ENCODE data around the gene B3GNT9.

Gene B3GNT9

GRCh38 chr16:67109407-67110135, 41.2 kb downstream of the B3GNT9 start, which contains the start of gene PHAF1:
Gene PHAF1 (plus strand): TSS chr16:67109941. CDS start chr16:67110176, 235 bp downstream.
- DNase-seq = peak; percentile 98

GRCh38 chr16:67108931-67109406, 41.8 kb downstream of the B3GNT9 start:
- no peak for DNase-seq

GRCh38 chr16:67108489-67108888, 42.3 kb downstream of the B3GNT9 start:
- no peak for DNase-seq

- no peak for DNase-seq
Measured at GRCh38 chr16:67105881-67106280, 44.9 kb downstream of the B3GNT9 start.

GRCh38 chr16:67105246-67105645, 45.6 kb downstream of the B3GNT9 start:
- no peak for DNase-seq

- DNase-seq = no peak
Measured at GRCh38 chr16:67104845-67105244, 46.0 kb downstream of the B3GNT9 start.

- peak; percentile 51 for DNase-seq
Measured at GRCh38 chr16:67104061-67104460, 46.7 kb downstream of the B3GNT9 start.

GRCh38 chr16:67101311-67102082, 49.3 kb downstream of the B3GNT9 start:
- no peak for DNase-seq

- DNase-seq = peak; percentile 48
Measured at GRCh38 chr16:67100569-67101310, 50.1 kb downstream of the B3GNT9 start.

- DNase-seq = no peak
Measured at GRCh38 chr16:67098599-67098998, 52.2 kb downstream of the B3GNT9 start.

Measured in eye (tissue), 1 donor.